ENCODE results near the gene PDHX. TPM values are rescaled to one million over a fixed set of nuclear protein-coding genes. Genes with fewer than 3 reads are reported as not detected.
"Not testable (repeated sequence)": the region's sequence is repeated elsewhere in the genome, so short reads cannot be mapped to it uniquely, and the experiment has no call there.

Gene PDHX
- total RNA-seq, 1 experiment from 2014 or later, result 43.4 TPM

DNA sequence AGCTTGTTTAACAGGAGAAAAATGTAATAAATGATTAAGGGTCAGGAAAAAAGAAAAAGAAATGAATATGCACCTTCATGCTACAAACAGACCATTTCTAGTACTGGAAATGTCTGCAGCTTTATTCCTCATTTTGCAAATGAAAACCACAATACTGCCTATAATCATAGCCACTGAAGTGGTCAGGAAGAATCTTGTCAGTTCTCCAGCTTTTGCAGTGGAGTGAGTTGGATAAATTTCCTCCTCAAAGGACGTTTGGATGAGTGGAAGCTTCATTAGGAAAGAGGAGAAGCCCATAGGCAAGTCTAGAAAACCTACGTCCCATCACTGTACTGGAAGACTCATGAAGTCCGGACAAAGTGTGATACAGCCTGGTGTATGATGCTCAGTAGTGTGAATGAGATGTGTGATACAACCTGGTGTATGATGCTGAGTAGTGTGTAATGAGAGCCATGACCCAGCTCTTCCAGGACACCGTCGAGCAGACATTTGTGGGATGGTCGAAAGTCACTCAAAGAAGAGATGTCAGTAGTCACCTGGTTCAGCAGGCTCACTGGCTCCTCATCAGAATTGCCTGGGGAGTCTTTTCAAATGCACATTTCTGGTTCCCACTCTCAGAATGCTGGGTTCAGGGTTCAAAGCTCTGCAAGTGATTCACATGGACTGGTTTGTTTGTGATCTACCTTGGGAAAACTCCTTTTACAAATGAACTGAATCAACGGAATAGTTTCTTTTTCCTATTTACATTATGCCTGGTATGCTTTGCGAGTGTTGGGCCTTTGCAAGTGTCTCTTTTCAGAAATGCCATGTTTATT is 101.3 kb downstream of the PDHX start:
- Mint-ChIP-seq H3K4me3 (peak overlapping the region; percentile 22; the same call in 1 of the 2 replicates), H3K36me3 (peaks cover 6% of the 10 kb centered on the region), H3K27me3 (ENCODE audit: low read depth) (no peaks in the 10 kb centered on the region; the same call in 1 of the 2 replicates), H3K4me1 (peaks cover 11% of the 10 kb centered on the region), H3K9me3 (peaks cover 12% of the 10 kb centered on the region), H3K27ac (peak overlapping the region; percentile 75)
- ChIA-PET POLR2A (no interaction called here), CTCF (interaction anchor here (0.6 kb wide), 1 partner anchor 331 kb away, joined by 4 read pairs; no protein-coding TSS in a partner anchor)
- TF ChIP-seq, protein P1, sequence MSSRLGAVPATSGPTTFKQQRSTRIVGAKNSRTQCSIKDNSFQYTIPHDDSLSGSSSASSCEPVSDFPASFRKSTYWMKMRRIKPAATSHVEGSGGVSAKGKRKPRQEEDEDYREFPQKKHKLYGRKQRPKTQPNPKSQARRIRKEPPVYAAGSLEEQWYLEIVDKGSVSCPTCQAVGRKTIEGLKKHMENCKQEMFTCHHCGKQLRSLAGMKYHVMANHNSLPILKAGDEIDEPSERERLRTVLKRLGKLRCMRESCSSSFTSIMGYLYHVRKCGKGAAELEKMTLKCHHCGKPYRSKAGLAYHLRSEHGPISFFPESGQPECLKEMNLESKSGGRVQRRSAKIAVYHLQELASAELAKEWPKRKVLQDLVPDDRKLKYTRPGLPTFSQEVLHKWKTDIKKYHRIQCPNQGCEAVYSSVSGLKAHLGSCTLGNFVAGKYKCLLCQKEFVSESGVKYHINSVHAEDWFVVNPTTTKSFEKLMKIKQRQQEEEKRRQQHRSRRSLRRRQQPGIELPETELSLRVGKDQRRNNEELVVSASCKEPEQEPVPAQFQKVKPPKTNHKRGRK (CRISPR knock-in tag; IDR thresholded peaks at IDR 0.05; ENCODE audit: borderline replicate concordance), result no peak
- TF ChIP-seq, protein P2, sequence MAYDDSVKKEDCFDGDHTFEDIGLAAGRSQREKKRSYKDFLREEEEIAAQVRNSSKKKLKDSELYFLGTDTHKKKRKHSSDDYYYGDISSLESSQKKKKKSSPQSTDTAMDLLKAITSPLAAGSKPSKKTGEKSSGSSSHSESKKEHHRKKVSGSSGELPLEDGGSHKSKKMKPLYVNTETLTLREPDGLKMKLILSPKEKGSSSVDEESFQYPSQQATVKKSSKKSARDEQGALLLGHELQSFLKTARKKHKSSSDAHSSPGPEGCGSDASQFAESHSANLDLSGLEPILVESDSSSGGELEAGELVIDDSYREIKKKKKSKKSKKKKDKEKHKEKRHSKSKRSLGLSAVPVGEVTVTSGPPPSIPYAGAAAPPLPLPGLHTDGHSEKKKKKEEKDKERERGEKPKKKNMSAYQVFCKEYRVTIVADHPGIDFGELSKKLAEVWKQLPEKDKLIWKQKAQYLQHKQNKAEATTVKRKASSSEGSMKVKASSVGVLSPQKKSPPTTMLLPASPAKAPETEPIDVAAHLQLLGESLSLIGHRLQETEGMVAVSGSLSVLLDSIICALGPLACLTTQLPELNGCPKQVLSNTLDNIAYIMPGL (CRISPR knock-in tag; IDR thresholded peaks at IDR 0.05), result no peak
- TF ChIP-seq, protein P3, sequence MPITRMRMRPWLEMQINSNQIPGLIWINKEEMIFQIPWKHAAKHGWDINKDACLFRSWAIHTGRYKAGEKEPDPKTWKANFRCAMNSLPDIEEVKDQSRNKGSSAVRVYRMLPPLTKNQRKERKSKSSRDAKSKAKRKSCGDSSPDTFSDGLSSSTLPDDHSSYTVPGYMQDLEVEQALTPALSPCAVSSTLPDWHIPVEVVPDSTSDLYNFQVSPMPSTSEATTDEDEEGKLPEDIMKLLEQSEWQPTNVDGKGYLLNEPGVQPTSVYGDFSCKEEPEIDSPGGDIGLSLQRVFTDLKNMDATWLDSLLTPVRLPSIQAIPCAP (CRISPR knock-in tag; IDR thresholded peaks at IDR 0.05), result no peak
- TF ChIP-seq, protein P4, sequence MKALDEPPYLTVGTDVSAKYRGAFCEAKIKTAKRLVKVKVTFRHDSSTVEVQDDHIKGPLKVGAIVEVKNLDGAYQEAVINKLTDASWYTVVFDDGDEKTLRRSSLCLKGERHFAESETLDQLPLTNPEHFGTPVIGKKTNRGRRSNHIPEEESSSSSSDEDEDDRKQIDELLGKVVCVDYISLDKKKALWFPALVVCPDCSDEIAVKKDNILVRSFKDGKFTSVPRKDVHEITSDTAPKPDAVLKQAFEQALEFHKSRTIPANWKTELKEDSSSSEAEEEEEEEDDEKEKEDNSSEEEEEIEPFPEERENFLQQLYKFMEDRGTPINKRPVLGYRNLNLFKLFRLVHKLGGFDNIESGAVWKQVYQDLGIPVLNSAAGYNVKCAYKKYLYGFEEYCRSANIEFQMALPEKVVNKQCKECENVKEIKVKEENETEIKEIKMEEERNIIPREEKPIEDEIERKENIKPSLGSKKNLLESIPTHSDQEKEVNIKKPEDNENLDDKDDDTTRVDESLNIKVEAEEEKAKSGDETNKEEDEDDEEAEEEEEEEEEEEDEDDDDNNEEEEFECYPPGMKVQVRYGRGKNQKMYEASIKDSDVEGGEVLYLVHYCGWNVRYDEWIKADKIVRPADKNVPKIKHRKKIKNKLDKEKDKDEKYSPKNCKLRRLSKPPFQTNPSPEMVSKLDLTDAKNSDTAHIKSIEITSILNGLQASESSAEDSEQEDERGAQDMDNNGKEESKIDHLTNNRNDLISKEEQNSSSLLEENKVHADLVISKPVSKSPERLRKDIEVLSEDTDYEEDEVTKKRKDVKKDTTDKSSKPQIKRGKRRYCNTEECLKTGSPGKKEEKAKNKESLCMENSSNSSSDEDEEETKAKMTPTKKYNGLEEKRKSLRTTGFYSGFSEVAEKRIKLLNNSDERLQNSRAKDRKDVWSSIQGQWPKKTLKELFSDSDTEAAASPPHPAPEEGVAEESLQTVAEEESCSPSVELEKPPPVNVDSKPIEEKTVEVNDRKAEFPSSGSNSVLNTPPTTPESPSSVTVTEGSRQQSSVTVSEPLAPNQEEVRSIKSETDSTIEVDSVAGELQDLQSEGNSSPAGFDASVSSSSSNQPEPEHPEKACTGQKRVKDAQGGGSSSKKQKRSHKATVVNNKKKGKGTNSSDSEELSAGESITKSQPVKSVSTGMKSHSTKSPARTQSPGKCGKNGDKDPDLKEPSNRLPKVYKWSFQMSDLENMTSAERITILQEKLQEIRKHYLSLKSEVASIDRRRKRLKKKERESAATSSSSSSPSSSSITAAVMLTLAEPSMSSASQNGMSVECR (CRISPR knock-in tag; IDR thresholded peaks at IDR 0.05; ENCODE audit: borderline replicate concordance), result no peak
- TF ChIP-seq NR1H2 (CRISPR knock-in tag; IDR thresholded peaks at IDR 0.05), result no peak
- ATAC-seq (peak; percentile 71), DNase-seq (ENCODE audit: low spot score) (no peak)

DNA sequence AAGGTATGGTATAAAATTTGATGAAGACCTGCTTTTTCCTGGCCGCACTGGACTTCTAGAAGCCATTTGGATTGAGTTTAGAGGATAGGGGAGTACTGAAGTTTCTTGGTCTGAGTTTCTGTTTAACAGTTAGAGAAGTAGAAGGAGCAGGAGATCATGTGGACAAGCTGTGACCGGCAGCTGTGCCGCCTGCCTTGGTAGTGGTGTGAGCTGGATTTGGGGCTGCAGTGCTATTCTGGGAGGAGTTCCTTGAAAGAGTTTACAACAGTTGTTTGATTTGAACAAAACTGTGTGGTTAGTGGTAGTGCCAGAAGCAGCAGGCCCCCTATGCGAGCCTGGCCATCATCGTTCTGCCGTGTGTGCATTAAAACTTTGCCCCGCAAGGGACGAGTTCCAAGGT is 105.2 kb downstream of the PDHX start:
- ATAC-seq (no peak), DNase-seq (ENCODE audit: low spot score) (no peak)
- POLR2A ChIA-PET, result no interaction called here
- Mint-ChIP-seq H3K36me3 (peaks cover 10% of the 10 kb centered on the region), H3K9me3 (peaks cover 35% of the 10 kb centered on the region), H3K4me1 (peaks cover 11% of the 10 kb centered on the region), H3K4me3 (no peak overlapping the region), H3K27me3 (ENCODE audit: low read depth) (peaks cover 6% of the 10 kb centered on the region), H3K27ac (no peak overlapping the region)
- TF ChIP-seq, protein P5, sequence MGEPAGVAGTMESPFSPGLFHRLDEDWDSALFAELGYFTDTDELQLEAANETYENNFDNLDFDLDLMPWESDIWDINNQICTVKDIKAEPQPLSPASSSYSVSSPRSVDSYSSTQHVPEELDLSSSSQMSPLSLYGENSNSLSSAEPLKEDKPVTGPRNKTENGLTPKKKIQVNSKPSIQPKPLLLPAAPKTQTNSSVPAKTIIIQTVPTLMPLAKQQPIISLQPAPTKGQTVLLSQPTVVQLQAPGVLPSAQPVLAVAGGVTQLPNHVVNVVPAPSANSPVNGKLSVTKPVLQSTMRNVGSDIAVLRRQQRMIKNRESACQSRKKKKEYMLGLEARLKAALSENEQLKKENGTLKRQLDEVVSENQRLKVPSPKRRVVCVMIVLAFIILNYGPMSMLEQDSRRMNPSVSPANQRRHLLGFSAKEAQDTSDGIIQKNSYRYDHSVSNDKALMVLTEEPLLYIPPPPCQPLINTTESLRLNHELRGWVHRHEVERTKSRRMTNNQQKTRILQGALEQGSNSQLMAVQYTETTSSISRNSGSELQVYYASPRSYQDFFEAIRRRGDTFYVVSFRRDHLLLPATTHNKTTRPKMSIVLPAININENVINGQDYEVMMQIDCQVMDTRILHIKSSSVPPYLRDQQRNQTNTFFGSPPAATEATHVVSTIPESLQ (CRISPR knock-in tag; IDR thresholded peaks at IDR 0.05), result no peak
- CTCF ChIA-PET, result no interaction called here

DNA sequence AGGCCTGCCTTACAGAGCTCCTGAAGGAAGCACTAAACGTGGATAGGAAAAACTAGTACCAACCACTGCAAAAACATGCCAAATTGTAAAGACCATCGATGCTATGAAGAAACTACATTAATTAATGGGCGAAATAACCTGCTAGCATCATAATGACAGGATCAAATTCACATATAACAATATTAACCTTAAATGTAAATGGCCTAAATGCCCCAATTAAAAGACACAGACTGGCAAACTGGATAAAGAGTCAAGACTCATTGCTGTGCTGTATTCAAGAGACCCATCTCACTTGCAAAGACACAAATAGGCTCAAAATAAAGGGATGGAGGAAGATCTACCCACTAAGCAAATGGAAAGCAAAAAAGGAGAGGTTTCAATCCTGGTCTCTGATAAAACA is 107.5 kb downstream of the PDHX start:
- ATAC-seq; DNase-seq (ENCODE audit: low spot score); H3K27me3 Mint-ChIP-seq (ENCODE audit: low read depth); H3K4me1 Mint-ChIP-seq; H3K4me3 Mint-ChIP-seq; CTCF ChIA-PET; H3K27ac Mint-ChIP-seq; POLR2A ChIA-PET: not testable (repeated sequence)
- Mint-ChIP-seq H3K36me3 (peaks cover 10% of the 10 kb centered on the region), H3K9me3 (peaks cover 45% of the 10 kb centered on the region)

DNA sequence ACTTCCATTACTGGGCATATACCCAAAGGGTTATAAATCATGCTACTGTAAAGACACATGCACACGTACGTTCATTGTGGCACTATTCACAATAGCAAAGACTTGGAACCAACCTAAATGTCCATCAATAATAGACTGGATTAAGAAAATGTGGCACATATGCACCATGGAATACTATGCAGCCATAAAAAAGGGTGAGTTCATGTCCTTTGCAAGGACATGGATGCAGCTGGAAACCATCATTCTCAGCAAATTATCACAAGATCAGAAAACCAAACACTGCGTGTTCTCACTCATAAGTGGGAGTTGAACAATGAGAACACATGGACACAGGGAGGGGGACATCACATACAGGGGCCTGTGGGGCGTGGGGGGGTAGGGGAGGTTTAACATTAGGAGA is 111.6 kb downstream of the PDHX start:
- H3K27me3 Mint-ChIP-seq (ENCODE audit: low read depth); H3K27ac Mint-ChIP-seq; H3K4me1 Mint-ChIP-seq; CTCF ChIA-PET; DNase-seq (ENCODE audit: low spot score); ATAC-seq; H3K4me3 Mint-ChIP-seq; H3K36me3 Mint-ChIP-seq; POLR2A ChIA-PET: not testable (repeated sequence)
- H3K9me3 Mint-ChIP-seq, result peaks cover 30% of the 10 kb centered on the region
